Sigmoid colon (tissue), 7 donors: Measurements from ENCODE around the gene UNC93B1. TPM values are rescaled to one million over a fixed set of nuclear protein-coding genes. Genes with fewer than 3 reads are reported as not detected.
A peak's percentile ranks its signal among the peaks of the same experiment; 100 is the strongest.
"Not testable (repeated sequence)": the region's sequence is repeated elsewhere in the genome, so short reads cannot be mapped to it uniquely, and the experiment has no call there.

Experiments
- DNase-seq: peaks from one replicate; pipeline ENCODE4 v3.0.0-alpha.2; 2019
- H3K27ac ChIP-seq, 4 donors: fragments of 200-600 bp; sonication (generic); one replicate each; pipeline ENCODE4 v1.5.1; 2016 to 2019; ENCODE audit warnings: mild to moderate bottlenecking in 1 of 4
- H3K27me3 ChIP-seq, 3 donors: fragments of 200-600 bp; sonication (generic); one replicate each; pipeline ENCODE4 v1.5.1; 2019; ENCODE audit warnings: mild to moderate bottlenecking in 1 of 3
- H3K36me3 ChIP-seq, 4 donors: fragments of 200-600 bp; sonication (generic); one replicate each; pipeline ENCODE4 v1.5.1; 2016 to 2019
- H3K4me1 ChIP-seq, 4 donors: fragments of 200-600 bp; sonication (generic); one replicate each; pipeline ENCODE4 v1.5.1; 2017 to 2019
- H3K4me3 ChIP-seq, 4 donors: fragments of 200-600 bp; sonication (generic); one replicate each; pipeline ENCODE4 v1.5.1; 2017 to 2019; ENCODE audit warnings: mild to moderate bottlenecking in 2 of 4, moderate library complexity in 1 of 4
- H3K9me3 ChIP-seq, 4 donors: fragments of 200-600 bp in 3 of 4; sonication (generic) in 3 of 4; one replicate each; pipeline versions ENCODE4 v1.5.1 to v1.6.1; 2013 to 2019
- CTCF ChIP-seq, 4 experiments: fragments of 450-650 bp in 3 of 4; fragments of 200-600 bp in 1 of 4; IDR thresholded peaks; one replicate each; pipeline ENCODE4 v1.5.1; 2016 to 2019; ENCODE audit warnings: antibody characterized with exemption in 4 of 4, mild to moderate bottlenecking in 3 of 4, moderate library complexity in 2 of 4
- WGBS, 2 donors: extraction: QIAGEN DNeasy Blood & Tissue Kit; methylation state at CpG; one replicate each; pipeline ENCODE4 v1.1.7; 2013; 5-methylcytosine and 5-hydroxymethylcytosine counted together
- intact Hi-C: fragments of 100-400 bp; cut with DNase I; formaldehyde crosslinking; loops from one replicate; pipeline ENCODE4 v1.15.1; 2023
- polyA plus RNA-seq, 3 donors: library from polyadenylated mRNA; stranded (reverse); fragments of 200-250 nt; gene quantifications; one replicate each; pipeline ENCODE4 v1.2.3, GENCODE V29; 2013
- small RNA-seq, 3 donors: library from RNA; depleted of rRNA; stranded (forward); fragments of <200 nt; gene quantifications; one replicate each; pipeline ENCODE3, GENCODE V24; 2016
- total RNA-seq, 4 donors: library from RNA; depleted of rRNA; stranded (reverse); fragments of >200 nt; gene quantifications; one replicate each; pipeline ENCODE4 v1.1.0, GENCODE V29; 2016
- donor health status: healthy with polysubstance abuse.
- donor health status: Bipolar disorder and iron deficiency.
- donor health status: healthy.

UNC93B1 gene
- total and polyA plus RNA-seq, 7 donors = 11.4 to 52.7 (median 25.0) TPM

GRCh38 chr11:67955461-67956007 lies 48.4 kb downstream of the UNC93B1 start:
- Histone ChIP-seq H3K27ac (peak overlapping the region in 1 of 4 donors; percentile 18), H3K4me3 (peak overlapping the region; percentile 24 to 57 (median 46)), H3K27me3 (peaks cover 0 to 21% (median 2%) of the 10 kb centered on the region in 3 donors)
- 1% methylated on average over 57 of the region's 57 CpGs for WGBS, 2 donors
- DNase-seq = peak; percentile 76
- H3K4me1 ChIP-seq, H3K9me3 ChIP-seq, H3K36me3 ChIP-seq: not testable (repeated sequence)
- peak in 2 of 4 experiments; percentile 23 to 79 for TF ChIP-seq CTCF (IDR thresholded peaks at IDR 0.05)
- intact Hi-C loops = loop anchor here (10.0 kb wide), 1 partner anchor 111 kb away; no protein-coding TSS in a partner anchor

GRCh38 chr11:67954971-67955370 lies 48.9 kb downstream of the UNC93B1 start:
- H3K4me3 ChIP-seq = peak overlapping the region; percentile 24 to 57 (median 46)
- intact Hi-C loops = loop anchor here (10.0 kb wide), 1 partner anchor 110 kb away; no protein-coding TSS in a partner anchor
- not testable (repeated sequence) for DNase-seq, H3K4me1 ChIP-seq, H3K9me3 ChIP-seq, H3K36me3 ChIP-seq
- H3K27me3 ChIP-seq = peaks cover 0 to 21% (median 2%) of the 10 kb centered on the region in 3 donors
- peak overlapping the region in 1 of 4 donors; percentile 18 for H3K27ac ChIP-seq
- WGBS, 2 donors = 2 to 4% methylated on average over 26 of the region's 26 CpGs

GRCh38 chr11:67954251-67954650 lies 49.6 kb downstream of the UNC93B1 start:
- 91 to 95% methylated on average over 14 of the region's 14 CpGs for WGBS, 2 donors
- intact Hi-C loops = loop anchor here (10.0 kb wide), 1 partner anchor 109 kb away; no protein-coding TSS in a partner anchor
- peaks cover 0 to 21% (median 2%) of the 10 kb centered on the region in 3 donors for H3K27me3 ChIP-seq
- H3K9me3 ChIP-seq, H3K4me3 ChIP-seq, DNase-seq, H3K4me1 ChIP-seq, H3K36me3 ChIP-seq, H3K27ac ChIP-seq: not testable (repeated sequence)

- 82 to 90% methylated on average over 8 of the region's 8 CpGs for WGBS, 2 donors
- intact Hi-C loops = loop anchor here (10.0 kb wide), 1 partner anchor 106 kb away; no protein-coding TSS in a partner anchor
- not testable (repeated sequence) for H3K4me1 ChIP-seq, H3K27ac ChIP-seq, H3K9me3 ChIP-seq, DNase-seq, H3K36me3 ChIP-seq, H3K4me3 ChIP-seq
- peaks cover 0 to 12% (median 2%) of the 10 kb centered on the region in 3 donors for H3K27me3 ChIP-seq
Measured at GRCh38 chr11:67950705-67951104, 53.2 kb downstream of the UNC93B1 start.

GRCh38 chr11:67947785-67948184 lies 56.1 kb downstream of the UNC93B1 start:
- H3K4me1 ChIP-seq, DNase-seq, intact Hi-C loops, H3K27me3 ChIP-seq, H3K4me3 ChIP-seq, H3K36me3 ChIP-seq, H3K27ac ChIP-seq, H3K9me3 ChIP-seq: not testable (repeated sequence)
- 55 to 84% methylated on average over 6 of the region's 7 CpGs for WGBS, 2 donors

- H3K4me1 ChIP-seq, H3K27ac ChIP-seq, intact Hi-C loops, DNase-seq, H3K9me3 ChIP-seq, H3K4me3 ChIP-seq, H3K36me3 ChIP-seq, H3K27me3 ChIP-seq: not testable (repeated sequence)
- 18 to 67% methylated on average over 4 of the region's 4 CpGs for WGBS, 2 donors
Measured at GRCh38 chr11:67946403-67946802, 57.5 kb downstream of the UNC93B1 start.

- H3K36me3 ChIP-seq, H3K4me3 ChIP-seq, H3K4me1 ChIP-seq, H3K27me3 ChIP-seq, DNase-seq, intact Hi-C loops, H3K27ac ChIP-seq, H3K9me3 ChIP-seq: not testable (repeated sequence)
- WGBS, 2 donors = 56 to 67% methylated on average over 5 of the region's 5 CpGs
Measured at GRCh38 chr11:67943406-67943805, 60.5 kb downstream of the UNC93B1 start.

Small RNAs within 50 kb of the gene (small RNA-seq; reads per million reads assigned to genes)
- gene MIR6753 = 0 reads per million in 3 donors

Other genes with a start within 250 kb of the UNC93B1 start
- 10 to 100 TPM in 3 of 4 donors, 1 to 10 TPM in 1; 9.4 to 14.7 (median 11.7) TPM for gene ALDH3B1, start 6.2 kb upstream of the UNC93B1 start, total RNA-seq
- gene ALDH3B1, start 6.2 kb upstream of the UNC93B1 start, polyA plus RNA-seq = 10 to 100 TPM in 1 of 3 donors, 1 to 10 TPM in 2; 6.2 to 11.0 (median 7.8) TPM
- gene NDUFS8, start 26.6 kb upstream of the UNC93B1 start, total RNA-seq = 100 to 1,000 TPM; 174 to 255 (median 212) TPM
- 100 to 1,000 TPM; 149 to 168 (median 164) TPM for gene NDUFS8, start 26.6 kb upstream of the UNC93B1 start, polyA plus RNA-seq
- gene TCIRG1, start 34.9 kb upstream of the UNC93B1 start, total RNA-seq = 100 to 1,000 TPM in 1 of 4 donors, 10 to 100 TPM in 3; 69.9 to 147 (median 81.9) TPM
- gene TCIRG1, start 34.9 kb upstream of the UNC93B1 start, polyA plus RNA-seq = 100 to 1,000 TPM in 1 of 3 donors, 10 to 100 TPM in 2; 15.0 to 276 (median 23.6) TPM
- 10 to 100 TPM; 16.4 to 39.1 (median 27.9) TPM for gene CHKA, start 117.3 kb upstream of the UNC93B1 start, total RNA-seq
- 10 to 100 TPM; 21.0 to 41.0 (median 22.9) TPM for gene CHKA, start 117.3 kb upstream of the UNC93B1 start, polyA plus RNA-seq
- 10 to 100 TPM; 38.7 to 45.7 (median 39.1) TPM for gene KMT5B, start 209.2 kb upstream of the UNC93B1 start, total RNA-seq
- 10 to 100 TPM; 20.8 to 21.4 (median 21.0) TPM for gene KMT5B, start 209.2 kb upstream of the UNC93B1 start, polyA plus RNA-seq